ENCODE results near the gene CCDC12.
A peak's percentile ranks its signal among the peaks of the same experiment; 100 is the strongest.

Gene CCDC12

DNA sequence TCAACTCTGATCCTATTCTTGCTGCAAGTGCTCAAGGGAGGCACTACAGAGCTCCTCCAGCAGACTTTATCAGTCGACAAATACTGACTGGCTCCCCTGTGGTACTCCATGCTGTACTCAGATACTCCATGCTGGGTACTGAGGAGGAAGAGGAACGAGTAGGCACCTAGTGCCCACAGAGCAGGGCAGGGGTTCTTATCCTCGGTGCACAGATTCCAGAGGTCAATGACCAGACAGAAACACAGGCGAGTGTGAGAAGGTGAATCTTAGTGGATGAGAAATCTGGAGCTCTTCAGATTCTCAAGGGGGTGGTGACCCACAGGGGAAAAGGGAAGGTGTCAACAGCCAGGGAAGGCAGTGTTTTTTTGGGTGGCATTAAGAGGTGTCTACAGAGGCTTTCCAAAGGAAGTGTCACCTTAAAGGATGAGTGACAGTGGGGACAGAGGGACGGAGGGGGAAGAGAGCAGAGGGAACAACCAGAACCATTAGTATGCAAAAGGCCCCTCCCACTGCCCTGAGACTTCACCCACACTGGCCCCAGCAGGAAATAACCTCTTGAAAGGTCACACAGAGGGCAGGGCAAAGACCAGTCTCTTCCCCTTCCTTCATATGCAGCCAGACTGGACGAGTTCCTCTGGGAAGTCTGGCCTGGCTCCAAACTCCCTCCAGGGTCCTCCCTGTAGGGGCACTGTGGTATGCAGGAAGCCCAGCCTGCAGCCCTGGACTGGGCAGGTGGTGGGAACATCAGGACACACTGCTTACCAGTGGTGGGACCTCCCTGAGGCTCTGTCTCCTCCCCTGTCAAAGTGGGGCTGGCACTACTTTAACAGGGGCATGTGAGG is 27.5 kb downstream of the CCDC12 start:
- TF ChIP-seq, protein P1, sequence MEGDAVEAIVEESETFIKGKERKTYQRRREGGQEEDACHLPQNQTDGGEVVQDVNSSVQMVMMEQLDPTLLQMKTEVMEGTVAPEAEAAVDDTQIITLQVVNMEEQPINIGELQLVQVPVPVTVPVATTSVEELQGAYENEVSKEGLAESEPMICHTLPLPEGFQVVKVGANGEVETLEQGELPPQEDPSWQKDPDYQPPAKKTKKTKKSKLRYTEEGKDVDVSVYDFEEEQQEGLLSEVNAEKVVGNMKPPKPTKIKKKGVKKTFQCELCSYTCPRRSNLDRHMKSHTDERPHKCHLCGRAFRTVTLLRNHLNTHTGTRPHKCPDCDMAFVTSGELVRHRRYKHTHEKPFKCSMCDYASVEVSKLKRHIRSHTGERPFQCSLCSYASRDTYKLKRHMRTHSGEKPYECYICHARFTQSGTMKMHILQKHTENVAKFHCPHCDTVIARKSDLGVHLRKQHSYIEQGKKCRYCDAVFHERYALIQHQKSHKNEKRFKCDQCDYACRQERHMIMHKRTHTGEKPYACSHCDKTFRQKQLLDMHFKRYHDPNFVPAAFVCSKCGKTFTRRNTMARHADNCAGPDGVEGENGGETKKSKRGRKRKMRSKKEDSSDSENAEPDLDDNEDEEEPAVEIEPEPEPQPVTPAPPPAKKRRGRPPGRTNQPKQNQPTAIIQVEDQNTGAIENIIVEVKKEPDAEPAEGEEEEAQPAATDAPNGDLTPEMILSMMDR (conservative IDR thresholded peaks at IDR 0.05; ENCODE audit: low read depth, low read length), result no peak
- DNase-seq (ENCODE audit: low read depth), result no peak
- H3K4me3 ChIP-seq (ENCODE audit: low read depth, low read length), result no peak overlapping the region

DNA sequence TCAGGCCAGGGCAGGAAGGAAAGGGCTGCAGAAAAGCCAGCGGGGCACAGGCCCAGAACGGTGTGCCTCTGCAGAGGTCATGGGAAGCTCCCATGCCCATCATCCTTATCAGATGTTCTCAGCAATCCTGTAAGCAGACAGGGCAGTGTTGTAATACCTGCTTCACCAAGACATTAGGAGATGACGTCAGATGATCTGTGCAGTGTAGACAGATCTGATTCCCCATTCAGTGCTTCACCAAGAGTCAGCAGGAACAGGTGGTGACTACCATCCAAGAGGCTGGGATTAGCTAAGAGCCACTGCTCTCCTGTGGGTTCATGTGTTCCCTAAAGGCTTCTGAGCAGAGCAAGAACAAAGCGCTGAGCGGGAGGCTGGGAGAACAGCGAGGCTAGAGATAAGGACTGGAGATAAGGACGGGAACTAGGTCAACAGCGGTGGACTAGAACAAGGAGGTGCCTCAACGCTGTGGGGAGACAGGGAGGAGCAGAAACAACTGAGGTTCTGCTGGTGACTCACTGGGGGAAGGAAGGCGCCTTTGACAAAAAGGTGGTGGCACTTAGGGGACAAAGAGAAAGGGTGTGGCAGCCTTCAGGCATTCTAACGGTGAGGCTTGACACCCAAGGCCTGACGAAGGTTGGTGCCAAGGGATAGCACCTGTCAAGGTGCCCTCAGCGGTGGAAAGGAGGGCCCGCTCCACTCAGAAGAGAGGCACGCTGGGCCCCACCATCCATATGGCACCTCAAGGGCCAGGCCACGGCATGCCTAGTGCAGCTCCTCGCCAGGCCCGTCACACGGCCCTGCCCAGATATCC is 28.4 kb downstream of the CCDC12 start:
- no peak overlapping the region for H3K4me3 ChIP-seq (ENCODE audit: low read depth, low read length)
- peak; percentile 85 for DNase-seq (ENCODE audit: low read depth)
- TF ChIP-seq, protein P1 (conservative IDR thresholded peaks at IDR 0.05; ENCODE audit: low read depth, low read length), result no peak

DNA sequence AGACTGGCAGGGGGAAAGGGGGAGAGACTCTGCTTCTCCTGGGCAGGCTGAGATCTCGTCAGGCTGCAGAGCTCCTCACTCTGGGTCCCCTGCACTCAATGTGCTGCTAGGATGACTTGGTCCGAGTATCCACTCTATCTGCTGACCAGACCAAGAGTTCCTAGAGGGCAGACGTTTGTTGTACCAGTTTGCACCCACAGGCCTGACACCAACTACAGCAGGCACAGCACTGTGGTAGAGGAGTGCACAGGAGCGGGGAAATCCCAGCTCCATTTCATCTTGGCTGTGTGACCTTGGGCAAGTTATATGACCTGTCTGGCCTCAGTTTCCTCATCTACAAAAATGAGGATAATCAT is 29.0 kb downstream of the CCDC12 start:
- DNase-seq (ENCODE audit: low read depth), result no peak
- TF ChIP-seq, protein P1 (conservative IDR thresholded peaks at IDR 0.05; ENCODE audit: low read depth, low read length), result no peak
- no peak overlapping the region for H3K4me3 ChIP-seq (ENCODE audit: low read depth, low read length)

DNA sequence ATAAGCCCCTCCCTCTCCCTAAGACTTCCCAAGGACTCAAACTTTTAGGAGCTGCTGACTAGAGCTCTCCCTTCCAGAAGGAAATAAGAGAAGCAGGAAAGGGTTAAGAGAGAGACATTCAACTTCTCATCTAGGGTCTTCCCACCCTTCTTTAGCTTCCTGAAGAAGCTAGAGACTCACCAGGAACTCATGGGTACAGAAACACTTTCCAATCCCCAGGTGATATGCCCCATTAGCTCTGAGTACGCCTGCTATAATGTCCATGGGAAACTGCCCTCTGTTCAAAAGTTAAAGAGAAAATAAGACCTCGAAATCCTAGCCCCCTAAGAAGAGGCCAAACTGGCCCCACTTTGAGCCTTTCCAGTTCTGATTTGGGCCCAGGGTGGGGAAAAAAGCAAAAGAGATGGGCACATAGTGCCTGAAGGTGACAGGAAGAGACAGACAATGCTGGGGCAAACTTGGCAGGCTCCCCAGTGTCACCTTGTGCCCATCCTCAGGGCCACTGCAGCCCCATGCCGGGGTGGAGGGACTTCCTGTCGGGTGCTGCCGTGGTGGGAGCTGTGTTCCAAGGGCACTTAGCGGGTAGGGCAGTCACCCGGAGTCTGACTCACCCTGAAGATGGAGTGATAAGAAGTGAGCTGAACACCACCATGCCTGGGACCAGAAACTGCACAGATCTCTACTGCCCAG is 29.5 kb downstream of the CCDC12 start:
- TF ChIP-seq, protein P1 (conservative IDR thresholded peaks at IDR 0.05; ENCODE audit: low read depth, low read length), result no peak
- H3K4me3 ChIP-seq (ENCODE audit: low read depth, low read length), result no peak overlapping the region
- DNase-seq (ENCODE audit: low read depth), result peak; percentile 44

DNA sequence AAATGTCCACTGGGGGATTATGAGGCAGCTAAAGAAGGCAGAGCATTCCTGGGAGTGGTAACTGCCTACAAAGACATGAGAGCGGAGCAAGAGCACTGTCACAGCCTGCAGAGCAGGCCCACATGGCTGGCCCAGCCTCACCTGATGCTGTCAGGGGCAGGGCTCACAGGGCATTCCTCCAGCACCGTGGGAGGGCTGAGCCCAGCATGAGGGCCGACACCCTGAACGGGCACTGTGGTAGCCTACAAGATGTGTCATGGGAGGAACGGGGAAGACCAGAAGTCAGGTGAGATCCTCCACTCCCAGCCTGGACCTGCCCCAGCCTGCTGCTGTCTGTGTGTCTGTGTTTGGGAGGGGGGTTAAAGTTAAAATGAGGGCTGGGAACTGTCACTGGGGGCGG is 30.1 kb downstream of the CCDC12 start:
- DNase-seq (ENCODE audit: low read depth), result no peak
- TF ChIP-seq, protein P1 (conservative IDR thresholded peaks at IDR 0.05; ENCODE audit: low read depth, low read length), result no peak
- H3K4me3 ChIP-seq (ENCODE audit: low read depth, low read length), result no peak overlapping the region

DNA sequence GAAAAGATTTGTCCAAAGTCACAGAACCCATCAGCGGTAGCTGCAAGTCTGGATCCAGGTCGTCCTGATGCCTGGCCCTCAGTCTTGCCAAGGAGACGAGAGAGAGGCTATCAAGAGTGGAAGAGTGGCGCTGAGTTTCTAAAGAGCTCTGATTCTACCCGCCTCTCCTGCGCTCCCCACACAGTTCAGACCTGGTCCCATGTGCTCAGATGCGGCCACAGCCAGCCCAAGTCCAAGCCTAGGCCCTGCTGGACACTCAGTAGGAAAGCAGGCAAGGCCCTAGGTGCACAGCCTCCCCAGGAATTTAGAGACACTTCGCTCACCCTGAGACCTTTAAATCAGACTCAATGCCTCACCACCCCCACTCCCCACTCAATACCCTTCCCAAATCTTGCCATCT is 32.4 kb downstream of the CCDC12 start:
- no peak for DNase-seq (ENCODE audit: low read depth)
- TF ChIP-seq, protein P1 (conservative IDR thresholded peaks at IDR 0.05; ENCODE audit: low read depth, low read length), result no peak

More for the DNA sequence above, 32.4 kb downstream of the CCDC12 start:
- H3K4me3 ChIP-seq (ENCODE audit: low read depth, low read length), result no peak overlapping the region

Measured in choroid plexus epithelial cell (primary cell).